ENCODE measurements around the gene ICAM5.

The ICAM5 gene

GRCh38 chr19:10306327-10306726, 16.6 kb downstream of the ICAM5 start:
- no peak for TF ChIP-seq CTCF (conservative IDR thresholded peaks at IDR 0.05; ENCODE audit: low read length)
- DNase-seq (ENCODE audit: low read depth), result no peak

GRCh38 chr19:10309423-10309822, 19.7 kb downstream of the ICAM5 start, which contains the start of gene ZGLP1:
Gene ZGLP1, minus strand, starts transcription at chr19:10309815.
- no peak within 1 kb of the TSS for H3K4me3 ChIP-seq (ENCODE audit: low read length)
- no peak for DNase-seq (ENCODE audit: low read depth)
- no peak for TF ChIP-seq CTCF (conservative IDR thresholded peaks at IDR 0.05; ENCODE audit: low read length)

More at GRCh38 chr19:10306327-10306726, 16.6 kb downstream of the ICAM5 start:
- no peak overlapping the region for H3K4me3 ChIP-seq (ENCODE audit: low read length)

GRCh38 chr19:10315335-10316214, 25.8 kb downstream of the ICAM5 start, which contains the start of gene FDX2:
Gene FDX2, minus strand, starts transcription at chr19:10316015. Its CDS starts 19 bp downstream, at chr19:10315996.
- no peak for TF ChIP-seq CTCF (conservative IDR thresholded peaks at IDR 0.05; ENCODE audit: low read length)
- peak; percentile 72 for DNase-seq (ENCODE audit: low read depth)
- H3K4me3 ChIP-seq (ENCODE audit: low read length), result peak within 1 kb of the TSS; percentile 90

- no peak overlapping the region for H3K4me3 ChIP-seq (ENCODE audit: low read length)
- no peak for TF ChIP-seq CTCF (conservative IDR thresholded peaks at IDR 0.05; ENCODE audit: low read length)
Measured at GRCh38 chr19:10316229-10317044, 26.7 kb downstream of the ICAM5 start.

GRCh38 chr19:10317045-10317856, 27.5 kb downstream of the ICAM5 start:
- DNase-seq (ENCODE audit: low read depth), result no peak
- H3K4me3 ChIP-seq (ENCODE audit: low read length), result no peak overlapping the region
- no peak for TF ChIP-seq CTCF (conservative IDR thresholded peaks at IDR 0.05; ENCODE audit: low read length)

More at GRCh38 chr19:10316229-10317044, 26.7 kb downstream of the ICAM5 start:
- DNase-seq (ENCODE audit: low read depth), result no peak

- no peak for TF ChIP-seq CTCF (conservative IDR thresholded peaks at IDR 0.05; ENCODE audit: low read length)
- H3K4me3 ChIP-seq (ENCODE audit: low read length), result no peak overlapping the region
- no peak for DNase-seq (ENCODE audit: low read depth)
Measured at GRCh38 chr19:10317857-10318462, 28.2 kb downstream of the ICAM5 start.

Measured in AG10803 (cell line).